Epidermal melanocyte (primary cell): Measurements from ENCODE around the gene MCM5.

ENCODE experiments used
- DNase-seq: peaks from one replicate; pipeline ENCODE4 v3.0.0; 2011; ENCODE audit warnings: low spot score; ENCODE audit not compliant: insufficient read length

MCM5 gene

GRCh38 chr22:35401863-35402262, 1.9 kb downstream of the MCM5 start:
- no peak for DNase-seq

- DNase-seq, result no peak
These were observed 3.4 kb downstream of the MCM5 start for GRCh38 chr22:35403356-35403755.

- DNase-seq, result no peak
These were observed 4.2 kb downstream of the MCM5 start for GRCh38 chr22:35404176-35404575.

GRCh38 chr22:35406443-35406842, 6.5 kb downstream of the MCM5 start:
- DNase-seq, result no peak

GRCh38 chr22:35407362-35407761, 7.4 kb downstream of the MCM5 start:
- DNase-seq, result no peak

GRCh38 chr22:35409783-35410662, 10.1 kb downstream of the MCM5 start:
- DNase-seq, result no peak

GRCh38 chr22:35410663-35411034, 10.7 kb downstream of the MCM5 start:
- DNase-seq, result no peak

- no peak for DNase-seq
These were observed 11.2 kb downstream of the MCM5 start for GRCh38 chr22:35411102-35411501.

GRCh38 chr22:35413624-35414023, 13.7 kb downstream of the MCM5 start:
- no peak for DNase-seq

- no peak for DNase-seq
These were observed 17.7 kb downstream of the MCM5 start for GRCh38 chr22:35417606-35418005.

- DNase-seq, result no peak
These were observed 18.1 kb downstream of the MCM5 start for GRCh38 chr22:35418088-35418487.

GRCh38 chr22:35418731-35419130, 18.8 kb downstream of the MCM5 start:
- no peak for DNase-seq

- no peak for DNase-seq
These were observed 19.8 kb downstream of the MCM5 start for GRCh38 chr22:35419756-35420155.

- DNase-seq, result no peak
These were observed 21.2 kb downstream of the MCM5 start for GRCh38 chr22:35421121-35421520.

- DNase-seq, result no peak
These were observed 22.2 kb downstream of the MCM5 start for GRCh38 chr22:35422145-35422544.

GRCh38 chr22:35422936-35423335, 23.0 kb downstream of the MCM5 start:
- DNase-seq, result no peak

GRCh38 chr22:35424081-35424480, 24.1 kb downstream of the MCM5 start:
- DNase-seq, result no peak

- DNase-seq, result no peak
These were observed 24.8 kb downstream of the MCM5 start for GRCh38 chr22:35424761-35425160.

GRCh38 chr22:35425546-35425945, 25.6 kb downstream of the MCM5 start:
- DNase-seq, result no peak

GRCh38 chr22:35425971-35426800, 26.2 kb downstream of the MCM5 start:
- DNase-seq, result no peak

- DNase-seq, result no peak
These were observed 26.8 kb downstream of the MCM5 start for GRCh38 chr22:35426801-35427140.

- DNase-seq, result peak; percentile 89
These were observed 31.0 kb downstream of the MCM5 start for GRCh38 chr22:35430897-35431322.
